ENCODE data around the gene RAB3IL1. TPM values are rescaled to one million over a fixed set of nuclear protein-coding genes. Genes with fewer than 3 reads are reported as not detected.

RAB3IL1 gene
- total and polyA plus RNA-seq, 7 experiments from 2014 or later = 0.49 to 1.9 TPM; not detected in 5

GRCh38 chr11:61896665-61897386 lies 20.5 kb downstream of the RAB3IL1 start:
- Mint-ChIP-seq H3K4me1 (peaks cover 4 to 12% (median 6%) of the 10 kb centered on the region in 7 donors), H3K27me3 (peaks cover 0 to 8% (median 0%) of the 10 kb centered on the region in 5 donors), H3K9me3 (no peaks in the 10 kb centered on the region), H3K4me3 (no peak overlapping the region), H3K27ac (peak overlapping the region in 2 of 9 donors; percentile 36 to 87), H3K36me3 (no peaks in the 10 kb centered on the region)
- Histone ChIP-seq H3K4me3 (ENCODE audit: low read length) (no peak overlapping the region), H3K27me3 (ENCODE audit: control insufficient read depth in 2 of 2, insufficient read depth in 2 of 2, low read length in 2 of 2) (no peaks in the 10 kb centered on the region), H3K36me3 (ENCODE audit: control insufficient read depth in 2 of 3, insufficient read depth in 3 of 3, low read length in 3 of 3) (no peaks in the 10 kb centered on the region), H3K9me3 (ENCODE audit: control insufficient read depth in 2 of 3, low read length in 3 of 3) (no peaks in the 10 kb centered on the region), H3K4me1 (ENCODE audit: control insufficient read depth in 2 of 2, insufficient read depth in 2 of 2, low read length in 2 of 2) (peaks cover 4% of the 10 kb centered on the region in 2 donors), H3K27ac (ENCODE audit: low read depth, low read length) (no peak overlapping the region)
- no peak for DNase-seq
- no peak for ATAC-seq
- ChIA-PET CTCF (interaction anchor here (0.6 to 8.2 kb wide), 8 partner anchors 8 to 211 kb away, joined by 3 to 206 read pairs (median 4); no protein-coding TSS in a partner anchor), POLR2A (interaction anchor here (1.3 kb wide), 1 partner anchor 185 kb away, joined by 5 read pairs; no protein-coding TSS in a partner anchor)
- intact Hi-C loops (cut with micrococcal nuclease) = loop anchor here in 1 of 2 donors (1.0 to 5.0 kb wide), 2 partner anchors 26 to 70 kb away; partner anchors contain the start of gene FTH1

- no peak for ATAC-seq
Observed at GRCh38 chr11:61895718-61896059, 21.7 kb downstream of the RAB3IL1 start.

GRCh38 chr11:61895046-61895717 lies 22.2 kb downstream of the RAB3IL1 start:
- H3K36me3 ChIP-seq (ENCODE audit: control insufficient read depth in 2 of 3, insufficient read depth in 3 of 3, low read length in 3 of 3) = no peaks in the 10 kb centered on the region
- H3K4me3 ChIP-seq (ENCODE audit: low read length) = no peak overlapping the region
- H3K36me3 Mint-ChIP-seq = no peaks in the 10 kb centered on the region
- H3K4me1 Mint-ChIP-seq = peaks cover 5 to 16% (median 10%) of the 10 kb centered on the region in 7 donors
- ChIA-PET POLR2A (interaction anchor here (0.8 kb wide), 1 partner anchor 97 kb away, joined by 3 read pairs; no protein-coding TSS in a partner anchor), CTCF (interaction anchor here (8.2 kb wide), 1 partner anchor 187 kb away, joined by 206 read pairs; no protein-coding TSS in a partner anchor)
- ATAC-seq (no peak), DNase-seq (no peak)
- no peak overlapping the region for H3K27ac ChIP-seq (ENCODE audit: low read depth, low read length)
- H3K9me3 Mint-ChIP-seq = no peaks in the 10 kb centered on the region
- H3K27me3 ChIP-seq (ENCODE audit: control insufficient read depth in 2 of 2, insufficient read depth in 2 of 2, low read length in 2 of 2) = no peaks in the 10 kb centered on the region
- no peaks in the 10 kb centered on the region for H3K9me3 ChIP-seq (ENCODE audit: control insufficient read depth in 2 of 3, low read length in 3 of 3)
- H3K4me1 ChIP-seq (ENCODE audit: control insufficient read depth in 2 of 2, insufficient read depth in 2 of 2, low read length in 2 of 2) = peaks cover 11% of the 10 kb centered on the region in 2 donors
- H3K4me3 Mint-ChIP-seq = no peak overlapping the region
- no peak overlapping the region for H3K27ac Mint-ChIP-seq
- intact Hi-C loops (cut with micrococcal nuclease) = loop anchor here in 1 of 2 donors (5.0 kb wide), 1 partner anchor 72 kb away; the partner anchor contains the start of gene FTH1
- peaks cover 0 to 10% (median 0%) of the 10 kb centered on the region in 5 donors for H3K27me3 Mint-ChIP-seq

More at GRCh38 chr11:61895718-61896059, 21.7 kb downstream of the RAB3IL1 start:
- Histone ChIP-seq H3K9me3 (ENCODE audit: control insufficient read depth in 2 of 3, low read length in 3 of 3) (no peaks in the 10 kb centered on the region), H3K36me3 (ENCODE audit: control insufficient read depth in 2 of 3, insufficient read depth in 3 of 3, low read length in 3 of 3) (no peaks in the 10 kb centered on the region), H3K4me3 (ENCODE audit: low read length) (no peak overlapping the region), H3K27ac (ENCODE audit: low read depth, low read length) (no peak overlapping the region), H3K4me1 (ENCODE audit: control insufficient read depth in 2 of 2, insufficient read depth in 2 of 2, low read length in 2 of 2) (peaks cover 6% of the 10 kb centered on the region in 2 donors), H3K27me3 (ENCODE audit: control insufficient read depth in 2 of 2, insufficient read depth in 2 of 2, low read length in 2 of 2) (no peaks in the 10 kb centered on the region)
- ChIA-PET CTCF (interaction anchor here (0.8 to 8.2 kb wide), 4 partner anchors 88 to 212 kb away, joined by 3 to 206 read pairs (median 38); no protein-coding TSS in a partner anchor), POLR2A (no interaction called here)
- Mint-ChIP-seq H3K9me3 (no peaks in the 10 kb centered on the region), H3K27me3 (peaks cover 0 to 10% (median 0%) of the 10 kb centered on the region in 5 donors), H3K4me1 (peaks cover 5 to 16% (median 10%) of the 10 kb centered on the region in 7 donors), H3K27ac (no peak overlapping the region), H3K36me3 (no peaks in the 10 kb centered on the region), H3K4me3 (no peak overlapping the region)
- intact Hi-C loops (cut with micrococcal nuclease) = loop anchor here in 1 of 2 donors (5.0 kb wide), 1 partner anchor 72 kb away; the partner anchor contains the start of gene FTH1
- no peak for DNase-seq

- Mint-ChIP-seq H3K27me3 (peaks cover 0 to 10% (median 0%) of the 10 kb centered on the region in 5 donors), H3K27ac (peak overlapping the region in 3 of 9 donors; percentile 6 to 45 (median 24)), H3K9me3 (no peaks in the 10 kb centered on the region), H3K4me1 (peaks cover 0 to 11% (median 5%) of the 10 kb centered on the region in 7 donors), H3K4me3 (peak overlapping the region in 1 of 10 donors; percentile 67), H3K36me3 (no peaks in the 10 kb centered on the region)
- Histone ChIP-seq H3K27me3 (ENCODE audit: control insufficient read depth in 2 of 2, insufficient read depth in 2 of 2, low read length in 2 of 2) (no peaks in the 10 kb centered on the region), H3K36me3 (ENCODE audit: control insufficient read depth in 2 of 3, insufficient read depth in 3 of 3, low read length in 3 of 3) (no peaks in the 10 kb centered on the region), H3K27ac (ENCODE audit: low read depth, low read length) (no peak overlapping the region), H3K4me1 (ENCODE audit: control insufficient read depth in 2 of 2, insufficient read depth in 2 of 2, low read length in 2 of 2) (peaks cover 9% of the 10 kb centered on the region in 2 donors), H3K4me3 (ENCODE audit: low read length) (no peak overlapping the region), H3K9me3 (ENCODE audit: control insufficient read depth in 2 of 3, low read length in 3 of 3) (no peaks in the 10 kb centered on the region)
- intact Hi-C loops (cut with micrococcal nuclease) = loop anchor here in 1 of 2 donors (5.0 kb wide), 1 partner anchor 67 kb away; the partner anchor contains the start of gene FADS2
- DNase-seq (no peak), ATAC-seq (no peak)
- ChIA-PET CTCF (interaction anchor here (0.6 to 1.4 kb wide), 4 partner anchors 170 to 373 kb away, joined by 3 to 7 read pairs (median 6); no protein-coding TSS in a partner anchor), POLR2A (no interaction called here)
Observed at GRCh38 chr11:61893981-61894380, 23.4 kb downstream of the RAB3IL1 start.

- POLR2A ChIA-PET = no interaction called here
- peaks cover 0 to 10% (median 0%) of the 10 kb centered on the region in 5 donors for H3K27me3 Mint-ChIP-seq
- H3K27ac ChIP-seq (ENCODE audit: low read depth, low read length) = peak overlapping the region; percentile 53
- no peaks in the 10 kb centered on the region for H3K36me3 Mint-ChIP-seq
- H3K4me1 ChIP-seq (ENCODE audit: control insufficient read depth in 2 of 2, insufficient read depth in 2 of 2, low read length in 2 of 2) = peaks cover 9% of the 10 kb centered on the region in 2 donors
- peak in 2 of 9 donors; percentile 30 to 45 for DNase-seq
- peak overlapping the region; percentile 55 for H3K4me3 ChIP-seq (ENCODE audit: low read length)
- no peaks in the 10 kb centered on the region for H3K36me3 ChIP-seq (ENCODE audit: control insufficient read depth in 2 of 3, insufficient read depth in 3 of 3, low read length in 3 of 3)
- intact Hi-C loops (cut with micrococcal nuclease) = loop anchor here in 1 of 2 donors (5.0 kb wide), 1 partner anchor 65 kb away; the partner anchor contains the start of gene FADS2
- no peaks in the 10 kb centered on the region for H3K27me3 ChIP-seq (ENCODE audit: control insufficient read depth in 2 of 2, insufficient read depth in 2 of 2, low read length in 2 of 2)
- peaks cover 0 to 11% (median 4%) of the 10 kb centered on the region in 7 donors for H3K4me1 Mint-ChIP-seq
- no peaks in the 10 kb centered on the region for H3K9me3 Mint-ChIP-seq
- peak overlapping the region; percentile 56 to 84 (median 70) for H3K4me3 Mint-ChIP-seq
- ATAC-seq = peak; percentile 78
- peak overlapping the region in 5 of 9 donors; percentile 36 to 86 (median 73) for H3K27ac Mint-ChIP-seq
- CTCF ChIA-PET = interaction anchor here (0.9 kb wide), 1 partner anchor 10 kb away, joined by 3 read pairs; no protein-coding TSS in a partner anchor
- H3K9me3 ChIP-seq (ENCODE audit: control insufficient read depth in 2 of 3, low read length in 3 of 3) = no peaks in the 10 kb centered on the region
Observed at GRCh38 chr11:61892085-61892370, 25.3 kb downstream of the RAB3IL1 start.

All from naive thymus-derived CD4-positive, alpha-beta T cell (primary cell).